Transverse colon (tissue), 4 donors: ENCODE measurements around the gene OR2T5. TPM values are rescaled to one million over a fixed set of nuclear protein-coding genes. Genes with fewer than 3 reads are reported as not detected.
"Not testable (repeated sequence)": the region's sequence is repeated elsewhere in the genome, so short reads cannot be mapped to it uniquely, and the experiment has no call there.

Experiments used
- DNase-seq: peaks from one replicate; pipeline ENCODE4 v3.0.0-alpha.2; 2019
- H3K27ac ChIP-seq, 4 donors: fragments of 200-600 bp; sonication (generic); 2 replicates each; pipeline ENCODE4 v1.5.1; 2016 to 2018; ENCODE audit warnings: inconsistent platforms in 4 of 4
- H3K27me3 ChIP-seq: fragments of 200-600 bp; sonication (generic); 2 replicates; pipeline ENCODE4 v1.5.1; 2017; ENCODE audit warnings: inconsistent platforms
- H3K36me3 ChIP-seq, 4 donors: fragments of 200-600 bp; sonication (generic); 2 replicates each; pipeline ENCODE4 v1.5.1; 2017 to 2019; ENCODE audit warnings: inconsistent platforms in 4 of 4
- H3K4me1 ChIP-seq, 4 donors: fragments of 200-600 bp; sonication (generic); 2 replicates each; pipeline ENCODE4 v1.5.1; 2017 to 2020; ENCODE audit warnings: inconsistent platforms in 4 of 4
- H3K4me3 ChIP-seq, 4 donors: fragments of 200-600 bp; sonication (generic); 1 replicate in 1 of 4; 2 replicates in 3 of 4; pipeline versions ENCODE4 v1.5.1 to v1.6.1; 2017 to 2019; ENCODE audit warnings: inconsistent platforms in 4 of 4
- H3K9me3 ChIP-seq, 2 donors: fragments of 200-600 bp; sonication (generic); 2 replicates each; pipeline ENCODE4 v1.5.1; 2017 to 2019; ENCODE audit warnings: inconsistent platforms in 2 of 2
- CTCF ChIP-seq, 5 experiments: fragments of 200-600 bp in 3 of 5; fragments of 450-650 bp in 2 of 5; sonication (generic) in 3 of 5; IDR thresholded peaks; 1 replicate in 2 of 5; 2 replicates in 3 of 5; pipeline ENCODE4 v1.5.1; 2016 to 2017; ENCODE audit warnings: antibody characterized with exemption in 5 of 5, inconsistent platforms in 3 of 5, mild to moderate bottlenecking in 2 of 5, moderate library complexity in 1 of 5
- EP300 ChIP-seq: sonication (generic); formaldehyde crosslinking; IDR thresholded peaks from one replicate; pipeline ENCODE4 v1.6.1; 2017; ENCODE audit warnings: antibody characterized with exemption, low read depth
- POLR2A ChIP-seq: fragments of 450-650 bp; IDR thresholded peaks from one replicate; pipeline ENCODE4 v1.6.1; 2016; ENCODE audit warnings: antibody characterized with exemption, mild to moderate bottlenecking, moderate library complexity
- POLR2AphosphoS5 ChIP-seq, 3 donors: sonication (generic); formaldehyde crosslinking; IDR thresholded peaks; one replicate each; pipeline ENCODE4 v1.6.1; 2016; ENCODE audit warnings: antibody characterized with exemption in 3 of 3
- WGBS, 2 donors: methylation state at CpG; one replicate each; pipeline ENCODE4 v1.1.5; 2018; ENCODE audit warnings: low coverage in 1 of 2; 5-methylcytosine and 5-hydroxymethylcytosine counted together
- in situ Hi-C, 4 donors: fragments of 200-750 bp; cut with MboI; loops; one replicate each; pipeline versions ENCODE4 v1.15.0 to v1.15.1; 2017; ENCODE audit warnings: low sequenced_read_pairs in 3 of 4, low pct_ligation_motif_present in 1 of 4, low pct_unique_long_range_greater_than_20kb in 1 of 4
- intact Hi-C: fragments of 100-400 bp; cut with DNase I; formaldehyde crosslinking; loops from one replicate; pipeline ENCODE4 v1.15.1; 2023; ENCODE audit warnings: low total_unique reads
- total RNA-seq, 4 donors: library from RNA; depleted of rRNA; stranded (reverse); fragments of >200 nt; gene quantifications; one replicate each; pipeline ENCODE4 v1.1.0, GENCODE V29; 2016

Gene OR2T5
- total RNA-seq, 4 donors from 2014 or later, result not detected

- H3K9me3 ChIP-seq, H3K27ac ChIP-seq, H3K36me3 ChIP-seq, H3K4me1 ChIP-seq, H3K4me3 ChIP-seq, in situ Hi-C loops, intact Hi-C loops, H3K27me3 ChIP-seq, DNase-seq: not testable (repeated sequence)
- WGBS, 2 donors, result 80% methylated on average over 3 of the region's 4 CpGs; no CpG with 5 or more reads in 1 of the 2 donors
Measured at GRCh38 chr1:248455045-248455444, 33.3 kb upstream of the OR2T5 start.

- no CpG with 5 or more reads among the region's 2 CpGs for WGBS, 2 donors
- H3K27ac ChIP-seq, H3K9me3 ChIP-seq, H3K4me1 ChIP-seq, in situ Hi-C loops, H3K27me3 ChIP-seq, intact Hi-C loops, H3K4me3 ChIP-seq, H3K36me3 ChIP-seq, DNase-seq: not testable (repeated sequence)
Measured at GRCh38 chr1:248456635-248457034, 31.8 kb upstream of the OR2T5 start.

- in situ Hi-C loops, H3K9me3 ChIP-seq, H3K36me3 ChIP-seq, H3K27me3 ChIP-seq, H3K4me1 ChIP-seq, DNase-seq, H3K27ac ChIP-seq, H3K4me3 ChIP-seq, intact Hi-C loops: not testable (repeated sequence)
- WGBS, 2 donors, result 66 to 74% methylated on average over 3 to 7 of the region's 7 CpGs
Measured at GRCh38 chr1:248459117-248459516, 29.3 kb upstream of the OR2T5 start.

- Histone ChIP-seq H3K9me3 (no peaks in the 10 kb centered on the region), H3K4me3 (no peak overlapping the region), H3K36me3 (no peaks in the 10 kb centered on the region), H3K27ac (no peak overlapping the region), H3K27me3 (no peaks in the 10 kb centered on the region), H3K4me1 (no peaks in the 10 kb centered on the region)
- in situ Hi-C loops (no loop called here), intact Hi-C loops (no loop called here)
- DNase-seq, result no peak
- whole genome bisulfite sequencing, 2 donors, result 82 to 88% methylated on average over 4 of the region's 4 CpGs
- no peak for TF ChIP-seq POLR2AphosphoS5 (IDR thresholded peaks at IDR 0.05)
- no peak for TF ChIP-seq EP300
- no peak for TF ChIP-seq CTCF (IDR thresholded peaks at IDR 0.05)
- no peak for TF ChIP-seq POLR2A
Measured at GRCh38 chr1:248471154-248471553, 17.2 kb upstream of the OR2T5 start.

DNA sequence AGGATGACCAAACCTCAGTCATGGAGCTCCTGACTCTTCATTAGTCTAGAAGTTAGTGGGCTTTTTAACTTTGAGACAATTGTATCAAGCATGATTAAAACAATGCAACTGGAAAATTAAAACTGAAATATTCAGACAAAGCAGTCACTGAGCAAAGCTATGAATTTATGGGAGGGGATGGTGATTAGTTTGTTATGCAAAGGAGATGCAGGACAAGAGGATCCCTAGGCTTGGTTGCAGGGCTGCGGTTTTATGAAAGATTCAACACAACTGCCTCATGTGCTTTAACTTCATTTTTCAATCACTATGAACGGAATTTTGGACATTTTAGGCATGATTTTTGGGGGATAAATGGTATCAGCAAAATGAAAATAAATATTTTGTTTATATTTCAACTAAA is 16.3 kb upstream of the OR2T5 start:
- H3K4me3 ChIP-seq, H3K4me1 ChIP-seq, H3K36me3 ChIP-seq, H3K27me3 ChIP-seq, in situ Hi-C loops, DNase-seq, H3K27ac ChIP-seq, H3K9me3 ChIP-seq, intact Hi-C loops: not testable (repeated sequence)
- WGBS, 2 donors, result 55 to 58% methylated on average over 2 of the region's 2 CpGs

GRCh38 chr1:248473051-248473450 is 15.3 kb upstream of the OR2T5 start, which contains the start of gene OR2T3:
Gene OR2T3, plus strand, starts transcription at chr1:248473351. Its CDS starts 0 bp downstream, at chr1:248473351.
- in situ Hi-C loops, DNase-seq, intact Hi-C loops, H3K4me3 ChIP-seq, H3K4me1 ChIP-seq, H3K27me3 ChIP-seq, H3K36me3 ChIP-seq, H3K9me3 ChIP-seq, H3K27ac ChIP-seq: not testable (repeated sequence)
- WGBS, 2 donors, result 45 to 91% methylated on average over 1 to 2 of the region's 2 CpGs

- H3K9me3 ChIP-seq, DNase-seq, intact Hi-C loops, H3K36me3 ChIP-seq, H3K27me3 ChIP-seq, in situ Hi-C loops, H3K4me3 ChIP-seq, H3K27ac ChIP-seq, H3K4me1 ChIP-seq: not testable (repeated sequence)
- no CpG with 5 or more reads among the region's 1 CpG for WGBS, 2 donors
Measured at GRCh38 chr1:248475660-248476059, 12.7 kb upstream of the OR2T5 start.

DNA sequence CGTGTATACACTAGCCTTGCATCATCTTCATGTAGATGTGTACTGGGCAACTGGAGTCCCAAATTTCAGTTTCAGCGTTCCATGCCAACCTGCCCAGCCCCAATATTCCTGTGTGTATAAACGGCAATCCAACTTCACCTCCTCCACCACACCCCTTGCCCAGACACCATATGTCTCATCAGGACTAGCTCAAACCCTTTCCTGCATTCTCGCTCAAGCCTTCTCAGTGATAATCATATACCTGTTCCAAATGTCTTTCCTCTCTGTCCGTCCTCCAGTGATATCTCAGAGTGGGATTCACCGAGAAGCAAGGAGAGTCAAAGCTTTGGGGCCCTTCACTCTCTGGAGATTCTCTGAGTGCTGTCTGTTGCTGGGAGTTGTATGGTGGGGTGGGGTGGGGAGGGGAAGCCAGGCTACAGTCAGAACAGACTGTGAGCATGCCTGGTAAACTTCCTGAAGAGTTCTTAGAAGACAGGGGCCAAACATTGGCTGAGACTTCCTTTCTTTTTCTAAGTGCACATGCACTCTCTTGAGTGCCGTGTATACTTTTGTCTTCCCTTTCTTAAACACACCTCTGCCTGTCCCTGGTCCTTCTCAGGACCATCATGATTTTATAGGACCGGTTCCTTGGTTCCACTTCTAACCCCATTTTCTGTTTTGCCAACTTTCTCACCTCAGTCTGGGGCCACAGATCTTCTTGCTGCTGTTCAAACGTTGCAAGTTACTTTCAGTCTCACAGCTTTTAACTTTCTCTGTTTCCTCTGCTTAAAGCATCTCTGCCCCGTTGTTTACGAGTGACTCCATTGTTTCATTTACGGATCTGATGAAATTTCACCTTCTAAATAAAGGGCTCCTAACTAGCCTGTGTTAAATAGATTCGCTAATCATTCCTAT is 6.5 kb upstream of the OR2T5 start:
- H3K4me1 ChIP-seq, intact Hi-C loops, H3K27me3 ChIP-seq, DNase-seq, H3K9me3 ChIP-seq, H3K36me3 ChIP-seq, in situ Hi-C loops, H3K27ac ChIP-seq, H3K4me3 ChIP-seq: not testable (repeated sequence)
- 36 to 67% methylated on average over 5 to 13 of the region's 13 CpGs for WGBS, 2 donors

GRCh38 chr1:248496661-248497060 is 8.3 kb downstream of the OR2T5 start:
- intact Hi-C loops, H3K4me3 ChIP-seq, H3K27me3 ChIP-seq, H3K36me3 ChIP-seq, in situ Hi-C loops, DNase-seq, H3K4me1 ChIP-seq, H3K27ac ChIP-seq, H3K9me3 ChIP-seq: not testable (repeated sequence)
- no CpG with 5 or more reads among the region's 5 CpGs for WGBS, 2 donors
